Smooth muscle cell (in vitro differentiated cells): Measurements from ENCODE around the gene MED23. TPM values are rescaled to one million over a fixed set of nuclear protein-coding genes. Genes with fewer than 3 reads are reported as not detected.

Experiments used
- DNase-seq: peaks from one replicate; lab custom pipeline; 2025; ENCODE audit not compliant: unreplicated experiment; lab: John Stamatoyannopoulos, UW
- H2AFZ ChIP-seq: fragments of 200-600 bp; sonication (generic); 2 replicates; pipeline ENCODE4 v1.6.0; 2016; ENCODE audit warnings: antibody characterized with exemption, low read depth, mild to moderate bottlenecking
- H3F3A ChIP-seq: fragments of 200-600 bp; sonication (generic); 2 replicates; pipeline ENCODE4 v1.6.0; 2017; ENCODE audit warnings: antibody characterized with exemption, low read depth
- H3K27ac ChIP-seq: fragments of 200-600 bp; sonication (generic); 2 replicates; pipeline ENCODE4 v1.5.1; 2016; ENCODE audit warnings: low read depth, mild to moderate bottlenecking
- H3K27me3 ChIP-seq: fragments of 200-600 bp; sonication (generic); 2 replicates; pipeline ENCODE4 v1.6.1; 2016; ENCODE audit warnings: low read depth, mild to moderate bottlenecking
- H3K36me3 ChIP-seq: fragments of 200-600 bp; sonication (generic); 2 replicates; pipeline ENCODE4 v1.5.1; 2016; ENCODE audit warnings: low read depth
- H3K4me1 ChIP-seq: fragments of 200-600 bp; sonication (generic); 2 replicates; pipeline ENCODE4 v1.5.1; 2016; ENCODE audit warnings: low read depth
- H3K4me2 ChIP-seq: fragments of 200-600 bp; sonication (generic); 2 replicates; pipeline ENCODE4 v1.6.0; 2016; ENCODE audit warnings: mild to moderate bottlenecking
- H3K4me3 ChIP-seq: fragments of 200-600 bp; sonication (generic); 2 replicates; pipeline ENCODE4 v1.5.1; 2016; ENCODE audit warnings: mild to moderate bottlenecking
- H3K79me2 ChIP-seq: fragments of 200-600 bp; sonication (generic); 2 replicates; pipeline ENCODE4 v1.6.0; 2016; ENCODE audit warnings: low read depth, mild to moderate bottlenecking
- H3K9ac ChIP-seq: fragments of 200-600 bp; sonication (generic); 2 replicates; pipeline ENCODE4 v1.6.0; 2016; ENCODE audit warnings: low read depth
- H3K9me3 ChIP-seq: fragments of 200-600 bp; sonication (generic); replicated peaks from 2 replicates; pipeline ENCODE4 v1.5.1; 2016; ENCODE audit warnings: low read depth
- H4K20me1 ChIP-seq: fragments of 200-600 bp; sonication (generic); 2 replicates; pipeline ENCODE4 v1.6.0; 2016; ENCODE audit warnings: low read depth
- CTCF ChIP-seq: fragments of 200-600 bp; sonication (generic); IDR thresholded peaks from 2 replicates; pipeline ENCODE4 v1.5.1; 2017; ENCODE audit warnings: borderline replicate concordance, mild to moderate bottlenecking, antibody characterized with exemption; ENCODE audit not compliant: insufficient read depth, poor library complexity, severe bottlenecking
- WGBS: methylation state at CpG from one replicate; pipeline ENCODE4 v1.1.7; 2016; ENCODE audit warnings: low lambda C conversion rate; 5-methylcytosine and 5-hydroxymethylcytosine counted together
- polyA plus RNA-seq: library from polyadenylated mRNA; unstranded; fragments of >200 nt; fragmentation: Nextera tagmentation; extraction: Ambion mirVana; gene quantifications from 2 replicates; pipeline ENCODE4 v1.2.1, GENCODE V29; 2016
- total RNA-seq: library from RNA; depleted of rRNA; stranded (reverse); fragments of >200 nt; gene quantifications from 2 replicates; pipeline ENCODE4 v1.2.3, GENCODE V29; 2014

MED23 gene
- total and polyA plus RNA-seq, 2 experiments from 2014 or later, result 17.1 to 46.4 TPM

DNA sequence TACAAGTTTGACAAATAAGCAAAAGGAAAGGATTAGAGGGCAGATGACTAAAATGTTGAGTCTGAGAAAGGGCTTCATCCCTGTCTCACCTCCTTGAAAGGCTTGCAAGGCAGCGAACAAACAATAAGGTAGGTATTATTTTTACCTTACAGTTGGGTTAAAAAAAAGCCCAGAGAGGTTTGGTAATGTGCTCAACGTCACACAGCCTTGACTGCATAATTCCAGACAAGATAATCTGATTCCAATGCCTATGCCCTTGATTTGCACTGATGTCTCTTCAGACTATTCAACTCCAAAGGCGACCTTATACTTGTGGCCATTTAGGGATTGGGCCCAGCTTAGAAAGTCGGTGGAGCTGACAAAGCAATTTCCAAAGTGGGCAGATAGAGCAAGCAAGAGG is 53.4 kb downstream of the MED23 start:
- no peak overlapping the region for H3K27ac ChIP-seq
- no peak overlapping the region for H3K4me3 ChIP-seq
- no peak overlapping the region for H2AFZ ChIP-seq
- peaks cover 6% of the 10 kb centered on the region for H3K36me3 ChIP-seq
- no peak for DNase-seq
- no peaks in the 10 kb centered on the region for H3K79me2 ChIP-seq
- H3K9ac ChIP-seq, result no peak overlapping the region
- no peaks in the 10 kb centered on the region for H3K9me3 ChIP-seq
- 91% methylated on average over 4 of the region's 4 CpGs for WGBS
- H4K20me1 ChIP-seq, result no peaks in the 10 kb centered on the region
- H3K27me3 ChIP-seq, result no peaks in the 10 kb centered on the region
- no peaks in the 10 kb centered on the region for H3F3A ChIP-seq
- TF ChIP-seq CTCF, result no peak
- no peak overlapping the region for H3K4me2 ChIP-seq
- no peaks in the 10 kb centered on the region for H3K4me1 ChIP-seq

DNA sequence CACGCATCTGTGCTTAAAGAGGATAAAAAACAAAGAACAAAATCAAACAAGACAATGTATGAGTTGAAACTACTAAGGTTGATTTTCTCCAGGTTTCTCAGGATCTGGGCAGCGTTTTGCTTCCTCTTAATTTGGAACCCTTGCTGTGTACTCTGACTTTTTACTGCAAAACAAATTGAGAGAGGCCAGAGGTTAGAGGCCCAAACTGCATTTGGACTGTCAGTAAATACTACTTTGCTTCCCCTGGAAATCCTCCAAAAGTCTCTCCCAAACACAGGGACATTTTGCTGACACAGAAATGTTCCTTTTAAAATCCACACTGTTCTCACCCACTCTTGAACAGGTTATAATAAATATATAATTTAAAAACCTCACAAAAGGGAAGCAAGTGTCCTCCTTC is 53.9 kb downstream of the MED23 start:
- peaks cover 5% of the 10 kb centered on the region for H3K36me3 ChIP-seq
- WGBS, result 85% methylated on average over 2 of the region's 2 CpGs
- no peak overlapping the region for H3K4me2 ChIP-seq
- no peak overlapping the region for H3K9ac ChIP-seq
- no peaks in the 10 kb centered on the region for H3K9me3 ChIP-seq
- no peaks in the 10 kb centered on the region for H3F3A ChIP-seq
- H3K27me3 ChIP-seq, result no peaks in the 10 kb centered on the region
- H3K4me3 ChIP-seq, result no peak overlapping the region
- H3K79me2 ChIP-seq, result no peaks in the 10 kb centered on the region
- H3K4me1 ChIP-seq, result no peaks in the 10 kb centered on the region
- TF ChIP-seq CTCF, result no peak
- no peak overlapping the region for H2AFZ ChIP-seq
- no peaks in the 10 kb centered on the region for H4K20me1 ChIP-seq
- DNase-seq, result no peak
- H3K27ac ChIP-seq, result no peak overlapping the region

DNA sequence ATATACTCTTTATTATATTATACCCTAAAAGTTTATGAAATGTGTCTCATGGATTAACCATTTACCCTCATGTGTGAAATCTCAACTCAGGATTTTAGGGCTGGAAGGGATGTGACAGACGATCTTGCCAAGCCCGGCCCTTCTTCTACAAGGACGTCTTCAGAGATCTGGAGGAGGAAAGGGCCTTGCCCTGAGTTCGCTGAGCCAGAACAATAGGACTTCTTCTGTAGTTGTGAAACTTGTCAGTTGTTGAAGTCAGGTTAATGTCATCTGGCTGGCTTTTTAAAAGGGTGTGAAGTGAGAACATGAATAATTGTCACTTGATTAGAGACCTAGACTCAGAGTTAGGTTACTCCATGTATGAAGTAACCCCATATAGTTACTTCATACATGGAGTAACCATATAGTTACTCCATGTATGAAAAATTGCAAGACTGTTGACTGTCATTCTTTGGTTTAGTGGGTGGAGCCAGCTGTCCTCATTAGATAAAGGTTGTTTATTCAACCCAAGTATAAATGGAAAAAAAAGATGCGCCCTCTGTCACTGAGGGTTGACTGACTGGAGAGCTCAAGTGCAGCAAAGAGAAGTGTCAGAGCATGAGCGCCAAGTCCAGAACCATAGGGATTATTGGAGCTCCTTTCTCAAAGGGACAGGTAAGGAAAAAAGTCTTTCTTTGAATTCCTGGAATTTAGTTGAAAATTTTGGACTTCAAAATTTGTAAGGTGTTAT is 55.2 kb downstream of the MED23 start, which contains the start of gene ARG1:
TSS of gene ARG1 (plus strand) at position 541 of the 730 bp plus-strand sequence. CDS start at position 598, 57 bp downstream.
- TF ChIP-seq CTCF, result no peak
- no peaks in the 10 kb centered on the region for H3K79me2 ChIP-seq
- H3K9me3 ChIP-seq, result no peaks in the 10 kb centered on the region
- no peak within 1 kb of the TSS for H3K27ac ChIP-seq
- H3K4me1 ChIP-seq, result no peaks in the 10 kb centered on the region
- no peak within 1 kb of the TSS for H3K4me2 ChIP-seq
- H3K36me3 ChIP-seq, result no peaks in the 10 kb centered on the region
- H2AFZ ChIP-seq, result no peak within 1 kb of the TSS
- no peak for DNase-seq
- 94% methylated on average over 6 of the region's 6 CpGs for WGBS
- H3K27me3 ChIP-seq, result no peaks in the 10 kb centered on the region
- no peaks in the 10 kb centered on the region for H3F3A ChIP-seq
- H3K4me3 ChIP-seq, result no peak within 1 kb of the TSS
- H3K9ac ChIP-seq, result no peak within 1 kb of the TSS
- no peaks in the 10 kb centered on the region for H4K20me1 ChIP-seq

GRCh38 chr6:131568726-131569125 is 59.3 kb downstream of the MED23 start:
- H3K27ac ChIP-seq, result no peak overlapping the region
- H4K20me1 ChIP-seq, result no peaks in the 10 kb centered on the region
- no peaks in the 10 kb centered on the region for H3K9me3 ChIP-seq
- no peak overlapping the region for H2AFZ ChIP-seq
- H3K4me1 ChIP-seq, result no peaks in the 10 kb centered on the region
- no peaks in the 10 kb centered on the region for H3K27me3 ChIP-seq
- no peaks in the 10 kb centered on the region for H3K79me2 ChIP-seq
- no peak for TF ChIP-seq CTCF
- DNase-seq, result no peak
- 75% methylated on average over 4 of the region's 4 CpGs for WGBS
- H3K36me3 ChIP-seq, result no peaks in the 10 kb centered on the region
- H3K4me2 ChIP-seq, result no peak overlapping the region
- H3K4me3 ChIP-seq, result no peak overlapping the region
- H3K9ac ChIP-seq, result no peak overlapping the region
- H3F3A ChIP-seq, result no peaks in the 10 kb centered on the region
